Gastrocnemius medialis (tissue), 4 donors: ENCODE measurements around the gene KHDC3L.

Experiments
- CTCF ChIP-seq, 5 experiments: fragments of 450-650 bp in 3 of 5; fragments of 200-600 bp in 2 of 5; sonication (generic) in 2 of 5; IDR thresholded peaks in 4 of 5; conservative IDR thresholded peaks in 1 of 5; 1 replicate in 4 of 5; 2 replicates in 1 of 5; pipeline ENCODE4 v1.5.1; 2016 to 2019; ENCODE audit warnings: antibody characterized with exemption in 5 of 5, mild to moderate bottlenecking in 3 of 5, moderate library complexity in 3 of 5
- POLR2A ChIP-seq, 2 donors: fragments of 450-650 bp; IDR thresholded peaks; one replicate each; pipeline ENCODE4 v1.6.1; 2017; ENCODE audit warnings: antibody characterized with exemption in 2 of 2, mild to moderate bottlenecking in 2 of 2, moderate library complexity in 2 of 2

DNA sequence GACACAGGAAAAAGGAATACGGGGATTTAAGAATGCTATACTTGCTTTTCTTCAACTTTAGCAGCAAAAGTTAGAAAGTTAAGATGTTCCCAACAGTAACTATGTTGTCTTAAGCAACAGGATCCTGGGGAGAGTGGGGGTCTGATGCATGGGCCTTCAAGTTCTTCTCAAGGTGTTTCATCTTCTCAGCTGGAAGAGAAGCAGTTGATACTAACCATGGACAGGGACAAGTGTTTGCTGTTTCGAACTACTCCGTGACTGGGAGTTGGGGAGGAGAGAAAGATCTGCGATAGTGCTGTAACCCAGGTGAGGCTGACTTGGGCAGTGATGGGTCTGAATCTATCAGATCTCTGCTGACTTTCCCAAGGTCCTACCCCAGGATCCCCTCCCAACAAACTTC lies 6.2 kb downstream of the KHDC3L start:
- no peak for TF ChIP-seq CTCF (IDR thresholded peaks at IDR 0.05 in 4 of 5, conservative IDR thresholded peaks at IDR 0.05 in 1 of 5)
- TF ChIP-seq POLR2A (IDR thresholded peaks at IDR 0.05) = no peak
